Natural killer cell treated with Interleukin-12 subunit alpha and Interleukin-12 subunit beta and Interleukin-15 and Interleukin-18, amount 100 ng/mL, for 72 hours (primary cell): Measurements from ENCODE around the gene LRRC23. TPM values are rescaled to one million over a fixed set of nuclear protein-coding genes. Genes with fewer than 3 reads are reported as not detected.

ENCODE experiments used
- ATAC-seq, 2 donors: fragments of 150-1000 bp; cut with Tn5 transposase in 1 of 2; sonication (Bioruptor Pico), chemical (Tn5 transposase) in 1 of 2; 2 replicates each; pipeline ENCODE4 v1.10.0; 2021
- DNase-seq: peaks from one replicate; pipeline ENCODE4 v3.0.0; 2022; ENCODE audit warnings: low spot score
- H3K27ac Mint-ChIP-seq, 2 donors: 1 replicate in 1 of 2; 2 replicates in 1 of 2; pipeline ENCODE4 v1.8.0; 2022; ENCODE audit warnings: mixed read lengths in 2 of 2, mild to moderate bottlenecking in 1 of 2, moderate library complexity in 1 of 2
- H3K27me3 Mint-ChIP-seq, 2 donors: 1 replicate in 1 of 2; 2 replicates in 1 of 2; pipeline ENCODE4 v1.8.0; 2022; ENCODE audit warnings: mixed read lengths in 2 of 2
- H3K36me3 Mint-ChIP-seq: one replicate; pipeline ENCODE4 v1.8.0; 2022; ENCODE audit warnings: mixed read lengths
- H3K4me1 Mint-ChIP-seq, 2 donors: 1 replicate in 1 of 2; 2 replicates in 1 of 2; pipeline ENCODE4 v1.8.0; 2022; ENCODE audit warnings: low read depth in 2 of 2, mixed read lengths in 2 of 2, mild to moderate bottlenecking in 1 of 2
- H3K4me3 Mint-ChIP-seq: one replicate; pipeline ENCODE4 v1.8.0; 2022; ENCODE audit warnings: mixed read lengths
- H3K9me3 Mint-ChIP-seq: 2 replicates; pipeline ENCODE4 v1.8.0; 2022; ENCODE audit warnings: mixed read lengths
- total RNA-seq, 2 donors: library from RNA; stranded (reverse); gene quantifications; one replicate each; pipeline ENCODE4 v1.2.3, GENCODE V29; 2022

LRRC23 gene
- total RNA-seq, 2 donors from 2014 or later: 3.2 to 7.1 TPM

DNA sequence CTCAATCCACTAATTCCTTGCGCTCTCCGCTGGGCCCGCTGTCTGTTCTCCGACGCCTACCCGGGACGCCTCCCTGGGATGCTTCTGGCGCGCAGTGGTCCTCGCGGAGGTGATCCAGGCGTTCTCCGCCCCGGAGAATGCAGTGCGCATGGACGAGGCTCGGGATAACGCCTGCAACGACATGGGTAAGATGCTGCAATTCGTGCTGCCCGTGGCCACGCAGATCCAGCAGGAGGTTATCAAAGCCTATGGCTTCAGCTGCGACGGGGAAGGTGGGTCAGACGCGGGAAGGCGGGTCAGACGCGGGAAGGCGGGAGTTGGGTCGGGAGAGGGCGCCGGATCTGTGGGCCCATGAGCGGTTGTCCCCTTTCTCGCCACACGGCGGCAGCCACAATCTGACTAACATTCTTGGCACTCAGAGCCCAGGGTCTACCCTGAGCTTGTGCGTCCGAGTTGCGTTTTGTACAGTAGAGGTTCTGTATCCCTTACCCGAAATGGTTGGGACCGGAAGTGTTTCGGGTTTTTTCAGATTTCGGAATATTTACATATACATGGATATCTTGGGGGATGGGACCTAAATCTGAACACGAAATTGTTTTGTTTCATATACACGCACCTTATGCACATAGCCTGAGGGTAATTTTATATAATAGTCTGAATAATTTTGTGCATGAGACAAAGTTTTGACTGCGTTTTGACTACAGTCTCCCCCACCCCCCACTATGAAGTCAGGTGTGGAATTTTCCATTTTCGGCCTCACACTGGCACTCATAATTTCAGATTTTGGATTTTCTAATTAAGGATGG lies 40.0 kb downstream of the LRRC23 start:
- Mint-ChIP-seq H3K36me3 (no peaks in the 10 kb centered on the region), H3K4me3 (peak overlapping the region; percentile 85), H3K27ac (peak overlapping the region; percentile 95 to 97), H3K27me3 (no peaks in the 10 kb centered on the region), H3K9me3 (no peaks in the 10 kb centered on the region), H3K4me1 (peaks cover 51 to 62% of the 10 kb centered on the region in 2 donors)
- DNase-seq: peak; percentile 93
- ATAC-seq: peak; percentile 71 to 72

DNA sequence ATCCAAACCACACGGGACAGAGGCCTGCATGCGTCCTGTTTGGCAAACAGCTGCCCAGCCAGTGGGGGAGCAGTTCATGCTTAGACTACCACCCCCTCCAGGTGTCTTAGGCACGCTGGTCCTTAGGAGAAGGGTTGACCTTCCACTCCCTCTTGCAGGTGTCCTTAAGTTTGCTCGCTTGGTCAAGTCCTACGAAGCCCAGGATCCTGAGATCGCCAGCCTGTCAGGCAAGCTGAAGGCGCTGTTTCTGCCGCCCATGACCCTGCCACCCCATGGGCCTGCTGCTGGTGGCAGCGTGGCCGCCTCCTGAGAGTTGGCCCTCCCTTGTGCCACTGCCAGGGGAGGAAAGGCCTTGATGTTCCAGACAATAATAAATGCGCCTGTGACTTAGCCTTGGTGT lies 41.0 kb downstream of the LRRC23 start:
- Mint-ChIP-seq H3K27ac (peak overlapping the region; percentile 95 to 97), H3K27me3 (no peaks in the 10 kb centered on the region), H3K4me1 (peaks cover 61 to 67% of the 10 kb centered on the region in 2 donors), H3K9me3 (no peaks in the 10 kb centered on the region), H3K36me3 (no peaks in the 10 kb centered on the region), H3K4me3 (peak overlapping the region; percentile 85)
- DNase-seq (no peak), ATAC-seq (no peak)

DNA sequence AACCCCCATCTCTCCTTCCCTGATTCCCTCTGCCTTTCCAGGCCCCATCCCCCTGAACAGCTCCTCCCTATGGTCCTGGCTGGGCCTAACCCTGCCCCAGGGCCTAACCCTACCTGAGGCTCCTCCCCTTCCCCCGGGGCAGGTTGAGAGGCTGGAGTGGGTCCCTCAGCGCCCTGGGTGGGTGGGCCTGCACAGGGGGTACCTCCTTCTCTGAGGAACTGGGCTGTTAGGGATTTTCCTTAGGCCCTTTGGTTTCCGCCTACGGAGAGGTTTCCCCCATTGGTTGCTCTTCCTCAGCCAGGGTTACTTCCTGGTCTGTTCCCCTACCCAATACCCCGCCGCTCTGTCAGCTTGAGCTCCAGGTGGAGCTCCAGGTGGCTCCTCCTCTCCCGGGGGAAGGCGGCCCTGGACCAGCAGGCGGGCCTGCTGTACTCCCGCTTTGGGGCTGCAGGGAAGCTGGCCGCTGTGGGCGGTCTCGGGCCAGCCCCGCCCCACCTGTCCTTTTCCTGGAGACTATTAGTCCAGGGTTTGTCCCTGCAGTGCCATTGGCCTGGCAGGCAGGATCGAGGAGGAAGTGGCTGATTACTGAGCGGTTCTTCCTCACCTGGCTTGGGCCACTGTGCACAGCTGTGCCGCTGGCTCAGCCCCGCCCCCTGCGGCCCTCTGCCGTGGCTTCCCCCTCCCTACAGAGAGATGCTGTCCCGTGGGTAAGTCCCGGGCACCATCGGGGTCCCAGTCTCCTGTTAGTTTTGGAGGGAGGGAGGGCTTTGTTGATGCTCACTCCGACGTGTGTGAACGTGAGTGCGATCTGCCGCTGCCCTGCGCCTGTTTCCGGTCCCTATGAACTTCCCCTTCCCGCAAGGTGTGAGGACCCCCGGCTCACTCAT lies 41.7 kb downstream of the LRRC23 start:
- H3K4me3 Mint-ChIP-seq: peak overlapping the region; percentile 85
- H3K36me3 Mint-ChIP-seq: no peaks in the 10 kb centered on the region
- no peak for DNase-seq
- no peaks in the 10 kb centered on the region for H3K27me3 Mint-ChIP-seq
- peaks cover 66 to 72% of the 10 kb centered on the region in 2 donors for H3K4me1 Mint-ChIP-seq
- H3K9me3 Mint-ChIP-seq: no peaks in the 10 kb centered on the region
- ATAC-seq: no peak
- H3K27ac Mint-ChIP-seq: peak overlapping the region; percentile 95 to 97

- DNase-seq: no peak
- no peak for ATAC-seq
- H3K4me3 Mint-ChIP-seq: peak overlapping the region; percentile 85
- peak overlapping the region; percentile 95 to 97 for H3K27ac Mint-ChIP-seq
- H3K36me3 Mint-ChIP-seq: no peaks in the 10 kb centered on the region
- H3K9me3 Mint-ChIP-seq: no peaks in the 10 kb centered on the region
- peaks cover 69 to 75% of the 10 kb centered on the region in 2 donors for H3K4me1 Mint-ChIP-seq
- no peaks in the 10 kb centered on the region for H3K27me3 Mint-ChIP-seq
These were observed 42.3 kb downstream of the LRRC23 start for GRCh38 chr12:6946920-6947374.

DNA sequence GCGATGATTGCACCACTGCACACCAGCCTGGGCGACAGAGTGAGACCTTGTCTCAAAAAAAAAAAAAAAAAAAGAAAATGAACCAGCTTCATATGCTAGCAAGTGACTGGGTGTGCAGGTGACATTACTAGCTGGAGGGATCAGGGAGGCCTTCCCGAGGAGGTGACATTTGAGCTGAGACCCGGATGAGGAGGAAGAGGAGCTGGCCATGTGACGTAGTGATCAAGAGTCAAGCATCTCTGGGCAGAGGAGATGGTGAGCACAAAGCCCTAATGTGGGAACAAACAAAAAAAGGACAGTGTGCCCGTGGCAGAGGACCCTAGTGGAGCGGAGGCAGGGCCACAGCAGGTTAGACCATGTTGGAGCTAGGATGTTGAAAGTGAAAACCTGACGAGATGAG lies 43.0 kb downstream of the LRRC23 start:
- ATAC-seq (no peak), DNase-seq (no peak)
- peak overlapping the region; percentile 7 for H3K4me3 Mint-ChIP-seq
- no peaks in the 10 kb centered on the region for H3K9me3 Mint-ChIP-seq
- H3K4me1 Mint-ChIP-seq: peaks cover 73 to 79% of the 10 kb centered on the region in 2 donors
- no peaks in the 10 kb centered on the region for H3K36me3 Mint-ChIP-seq
- peak overlapping the region; percentile 95 to 97 for H3K27ac Mint-ChIP-seq
- no peaks in the 10 kb centered on the region for H3K27me3 Mint-ChIP-seq

GRCh38 chr12:6948873-6949594 lies 44.4 kb downstream of the LRRC23 start:
- Mint-ChIP-seq H3K9me3 (no peaks in the 10 kb centered on the region), H3K36me3 (no peaks in the 10 kb centered on the region)
- DNase-seq: no peak

GRCh38 chr12:6950401-6950801 lies 45.8 kb downstream of the LRRC23 start:
- H3K9me3 Mint-ChIP-seq: no peaks in the 10 kb centered on the region
- H3K36me3 Mint-ChIP-seq: no peaks in the 10 kb centered on the region
- ATAC-seq: no peak
- peaks cover 77 to 79% of the 10 kb centered on the region in 2 donors for H3K4me1 Mint-ChIP-seq
- H3K27me3 Mint-ChIP-seq: no peaks in the 10 kb centered on the region
- H3K27ac Mint-ChIP-seq: peak overlapping the region; percentile 95 to 97
- DNase-seq: no peak
- peak overlapping the region; percentile 92 for H3K4me3 Mint-ChIP-seq

More at GRCh38 chr12:6948873-6949594, 44.4 kb downstream of the LRRC23 start:
- ATAC-seq: peak in 1 of 2 donors; percentile 3
- H3K27me3 Mint-ChIP-seq: no peaks in the 10 kb centered on the region
- H3K27ac Mint-ChIP-seq: peak overlapping the region; percentile 95 to 97
- peaks cover 76 to 80% of the 10 kb centered on the region in 2 donors for H3K4me1 Mint-ChIP-seq
- H3K4me3 Mint-ChIP-seq: peak overlapping the region; percentile 65

GRCh38 chr12:6950811-6951540 lies 46.4 kb downstream of the LRRC23 start, which contains the start of gene PTPN6:
TSS of gene PTPN6 (plus strand) at chr12:6951356. CDS start at chr12:6951513, 157 bp downstream.
- no peaks in the 10 kb centered on the region for H3K9me3 Mint-ChIP-seq
- H3K4me3 Mint-ChIP-seq: peak within 1 kb of the TSS; percentile 92
- H3K4me1 Mint-ChIP-seq: peaks cover 77 to 81% of the 10 kb centered on the region in 2 donors
- H3K27me3 Mint-ChIP-seq: no peaks in the 10 kb centered on the region
- H3K27ac Mint-ChIP-seq: peak within 1 kb of the TSS; percentile 95 to 97
- ATAC-seq (peak; percentile 0 to 57), DNase-seq (no peak)
- H3K36me3 Mint-ChIP-seq: no peaks in the 10 kb centered on the region

DNA sequence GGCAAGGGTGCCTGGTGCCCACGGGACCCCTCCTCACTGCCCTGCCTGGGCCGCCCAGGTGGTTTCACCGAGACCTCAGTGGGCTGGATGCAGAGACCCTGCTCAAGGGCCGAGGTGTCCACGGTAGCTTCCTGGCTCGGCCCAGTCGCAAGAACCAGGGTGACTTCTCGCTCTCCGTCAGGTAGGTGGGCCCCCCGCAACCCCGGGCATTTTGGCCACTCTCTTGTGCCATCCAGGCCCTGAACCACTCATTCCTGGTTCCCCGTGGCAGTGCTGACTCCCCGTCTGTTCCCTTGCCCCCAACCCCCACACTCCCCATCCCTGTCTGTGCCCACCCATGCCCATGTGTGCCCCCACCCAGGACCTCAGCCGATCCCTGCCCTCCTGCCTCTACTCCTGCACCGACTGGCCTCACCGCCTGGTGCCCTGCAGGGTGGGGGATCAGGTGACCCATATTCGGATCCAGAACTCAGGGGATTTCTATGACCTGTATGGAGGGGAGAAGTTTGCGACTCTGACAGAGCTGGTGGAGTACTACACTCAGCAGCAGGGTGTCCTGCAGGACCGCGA lies 47.0 kb downstream of the LRRC23 start:
- peak overlapping the region; percentile 95 to 97 for H3K27ac Mint-ChIP-seq
- H3K36me3 Mint-ChIP-seq: no peaks in the 10 kb centered on the region
- H3K4me1 Mint-ChIP-seq: peaks cover 80 to 84% of the 10 kb centered on the region in 2 donors
- no peaks in the 10 kb centered on the region for H3K27me3 Mint-ChIP-seq
- peak overlapping the region; percentile 92 for H3K4me3 Mint-ChIP-seq
- DNase-seq: peak; percentile 55
- H3K9me3 Mint-ChIP-seq: no peaks in the 10 kb centered on the region
- ATAC-seq: peak in 1 of 2 donors; percentile 2

DNA sequence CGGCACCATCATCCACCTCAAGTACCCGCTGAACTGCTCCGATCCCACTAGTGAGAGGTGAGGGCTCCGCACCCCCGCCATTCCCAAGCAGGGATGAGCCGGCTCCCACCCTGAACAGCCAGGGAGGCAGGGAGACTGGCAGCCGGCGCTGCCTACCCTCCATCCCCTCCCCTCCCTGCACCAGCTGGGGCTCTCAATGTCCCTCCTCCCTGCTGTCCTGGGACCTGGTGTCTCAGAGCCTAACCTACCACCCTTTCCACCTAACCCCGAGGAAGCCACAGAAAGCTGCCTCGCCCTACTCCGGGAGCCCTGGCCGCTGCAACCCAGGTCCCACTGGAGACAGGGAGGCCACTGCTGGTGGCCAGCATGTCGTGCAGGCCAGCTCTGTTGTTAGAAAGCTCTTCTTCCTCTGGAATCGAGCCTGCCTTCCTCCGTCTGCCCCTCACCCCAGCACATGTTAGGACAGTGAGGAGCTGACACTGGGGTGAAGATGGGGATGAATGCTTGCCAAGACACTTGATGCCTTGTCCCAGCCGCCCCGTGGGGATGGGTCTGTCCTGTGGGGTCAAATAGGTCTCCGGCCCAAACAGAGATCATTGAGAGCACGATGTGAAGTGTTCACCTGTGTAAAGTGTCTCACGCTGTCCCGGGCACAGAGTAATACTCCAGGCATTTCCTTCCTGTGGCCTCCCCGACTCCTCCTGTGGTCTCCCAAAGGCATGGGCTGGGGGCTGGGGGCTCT lies 47.7 kb downstream of the LRRC23 start:
- Mint-ChIP-seq H3K9me3 (no peaks in the 10 kb centered on the region), H3K4me1 (peaks cover 80 to 85% of the 10 kb centered on the region in 2 donors), H3K36me3 (peaks cover 4% of the 10 kb centered on the region), H3K27ac (peak overlapping the region; percentile 95 to 97), H3K27me3 (no peaks in the 10 kb centered on the region), H3K4me3 (peak overlapping the region; percentile 92)
- ATAC-seq (no peak), DNase-seq (peak; percentile 59)

DNA sequence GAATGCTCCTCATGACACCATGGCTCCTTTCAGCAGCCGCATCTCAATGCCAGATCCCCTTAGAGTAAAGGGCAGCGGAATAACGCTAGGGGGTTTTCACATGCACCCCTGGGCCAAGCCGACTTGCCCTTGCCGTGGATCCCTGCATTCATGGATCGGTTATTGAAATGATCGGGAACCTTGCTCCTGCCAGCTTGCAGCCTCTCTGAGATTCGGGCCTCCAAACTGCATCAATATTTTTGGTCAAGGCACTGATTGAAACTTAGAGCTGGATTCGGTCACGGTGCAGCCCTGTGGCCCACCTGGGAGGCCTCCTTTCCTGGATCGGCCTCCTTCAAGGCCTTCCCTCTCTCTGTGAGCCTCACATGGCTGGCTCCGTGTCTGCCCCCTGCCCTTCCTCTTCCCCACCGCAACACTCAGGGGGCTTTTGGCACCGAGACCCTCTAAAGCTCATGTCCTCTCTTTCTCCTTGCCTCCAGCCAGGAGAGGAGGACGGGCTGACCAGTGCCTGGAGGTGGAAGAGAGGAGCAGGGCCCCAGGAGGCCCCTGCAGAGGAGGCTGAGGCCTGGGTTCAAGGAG lies 48.3 kb downstream of the LRRC23 start:
- H3K4me1 Mint-ChIP-seq: peaks cover 78 to 84% of the 10 kb centered on the region in 2 donors
- peak overlapping the region; percentile 92 for H3K4me3 Mint-ChIP-seq
- H3K36me3 Mint-ChIP-seq: peaks cover 4% of the 10 kb centered on the region
- no peak for DNase-seq
- H3K27ac Mint-ChIP-seq: peak overlapping the region; percentile 95 to 97
- no peaks in the 10 kb centered on the region for H3K9me3 Mint-ChIP-seq
- ATAC-seq: no peak
- no peaks in the 10 kb centered on the region for H3K27me3 Mint-ChIP-seq
